Measurements from ENCODE around the gene CDH13.

Gene CDH13

DNA sequence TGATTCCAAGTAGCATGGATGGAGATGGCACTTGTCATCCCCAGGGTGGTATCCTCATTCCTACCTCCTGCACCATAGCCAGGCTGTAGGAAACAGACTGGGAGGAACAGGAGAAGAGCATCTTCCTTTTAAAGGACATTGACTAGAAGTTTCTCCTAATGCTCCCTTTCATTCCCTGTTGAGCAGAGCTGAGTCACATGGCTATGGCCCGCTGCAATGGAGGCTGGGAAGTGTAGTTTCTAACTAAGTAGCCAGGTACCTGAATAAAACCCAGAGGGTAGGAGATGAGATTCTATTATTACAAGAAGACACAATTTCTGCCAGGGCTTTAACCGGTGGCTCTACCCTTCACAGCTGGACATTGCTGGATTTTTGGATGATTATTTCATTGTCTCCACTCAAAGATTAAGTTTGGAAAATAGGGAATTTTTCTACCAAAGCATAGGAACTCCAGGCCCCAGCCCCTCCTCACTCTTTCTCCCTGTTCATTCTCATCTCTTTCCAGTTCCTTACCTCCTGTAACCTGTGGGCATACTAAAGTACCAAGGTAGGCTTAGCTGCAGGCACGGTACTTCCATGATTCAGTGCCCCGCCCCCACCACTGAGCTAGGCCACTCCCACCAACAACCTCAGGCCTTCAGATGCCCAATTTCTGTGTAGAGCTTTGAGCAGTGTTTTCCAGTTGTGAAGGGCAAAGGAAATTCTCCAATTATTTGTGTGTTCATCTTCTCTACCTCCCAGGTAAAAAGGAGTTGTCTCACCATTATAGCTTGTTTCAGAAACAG lies 378.3 kb downstream of the CDH13 start:
- H3K9ac ChIP-seq (ENCODE audit: insufficient read length), result no peak overlapping the region
- no peaks in the 10 kb centered on the region for H3K9me3 ChIP-seq (ENCODE audit: low read depth, low read length)
- no peak overlapping the region for H3K27ac ChIP-seq
- no peak overlapping the region for H3K4me3 ChIP-seq
- H3K36me3 ChIP-seq (ENCODE audit: insufficient read depth, low read length), result no peaks in the 10 kb centered on the region
- TF ChIP-seq FOXP2 (optimal IDR thresholded peaks at IDR 0.05; ENCODE audit: control extremely low read depth, extremely low read length, insufficient read depth) (no peak), EZH2 (IDR thresholded peaks at IDR 0.05) (no peak), POLR2AphosphoS5 (IDR thresholded peaks at IDR 0.05; ENCODE audit: borderline replicate concordance, low read depth, low read length) (no peak)
- DNase-seq (ENCODE audit: low read depth, low spot score), result no peak

DNA sequence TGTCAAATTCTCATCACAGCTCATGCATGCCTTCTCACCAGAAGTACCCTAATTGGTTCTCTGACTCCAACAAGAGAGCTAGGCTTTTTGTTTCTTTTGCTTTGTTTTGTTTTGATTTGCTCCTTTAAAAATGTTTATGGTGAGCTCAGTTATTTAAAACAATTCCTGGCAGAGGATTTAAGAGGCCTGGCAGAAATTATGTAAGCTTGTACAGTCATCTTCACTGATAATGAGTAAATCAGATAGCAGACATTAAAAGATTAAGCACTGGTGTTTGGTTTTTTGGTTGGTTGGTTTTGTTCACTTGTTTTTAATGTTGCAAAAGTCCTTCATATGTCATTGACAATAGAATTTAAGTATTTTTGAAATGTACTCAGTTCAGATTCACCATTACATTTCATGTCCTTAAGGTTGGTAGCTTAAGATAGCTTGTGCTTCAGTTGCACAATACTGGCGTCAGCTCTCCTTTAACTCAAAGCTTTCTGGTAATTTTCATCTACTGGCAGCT lies 378.9 kb downstream of the CDH13 start:
- no peak for DNase-seq (ENCODE audit: low read depth, low spot score)
- H3K4me3 ChIP-seq, result no peak overlapping the region
- TF ChIP-seq FOXP2 (optimal IDR thresholded peaks at IDR 0.05; ENCODE audit: control extremely low read depth, extremely low read length, insufficient read depth), result no peak
- no peak for TF ChIP-seq POLR2AphosphoS5 (IDR thresholded peaks at IDR 0.05; ENCODE audit: borderline replicate concordance, low read depth, low read length)
- TF ChIP-seq EZH2 (IDR thresholded peaks at IDR 0.05), result no peak
- no peak overlapping the region for H3K9ac ChIP-seq (ENCODE audit: insufficient read length)
- H3K36me3 ChIP-seq (ENCODE audit: insufficient read depth, low read length), result no peaks in the 10 kb centered on the region
- H3K27ac ChIP-seq, result no peak overlapping the region
- H3K9me3 ChIP-seq (ENCODE audit: low read depth, low read length), result no peaks in the 10 kb centered on the region

DNA sequence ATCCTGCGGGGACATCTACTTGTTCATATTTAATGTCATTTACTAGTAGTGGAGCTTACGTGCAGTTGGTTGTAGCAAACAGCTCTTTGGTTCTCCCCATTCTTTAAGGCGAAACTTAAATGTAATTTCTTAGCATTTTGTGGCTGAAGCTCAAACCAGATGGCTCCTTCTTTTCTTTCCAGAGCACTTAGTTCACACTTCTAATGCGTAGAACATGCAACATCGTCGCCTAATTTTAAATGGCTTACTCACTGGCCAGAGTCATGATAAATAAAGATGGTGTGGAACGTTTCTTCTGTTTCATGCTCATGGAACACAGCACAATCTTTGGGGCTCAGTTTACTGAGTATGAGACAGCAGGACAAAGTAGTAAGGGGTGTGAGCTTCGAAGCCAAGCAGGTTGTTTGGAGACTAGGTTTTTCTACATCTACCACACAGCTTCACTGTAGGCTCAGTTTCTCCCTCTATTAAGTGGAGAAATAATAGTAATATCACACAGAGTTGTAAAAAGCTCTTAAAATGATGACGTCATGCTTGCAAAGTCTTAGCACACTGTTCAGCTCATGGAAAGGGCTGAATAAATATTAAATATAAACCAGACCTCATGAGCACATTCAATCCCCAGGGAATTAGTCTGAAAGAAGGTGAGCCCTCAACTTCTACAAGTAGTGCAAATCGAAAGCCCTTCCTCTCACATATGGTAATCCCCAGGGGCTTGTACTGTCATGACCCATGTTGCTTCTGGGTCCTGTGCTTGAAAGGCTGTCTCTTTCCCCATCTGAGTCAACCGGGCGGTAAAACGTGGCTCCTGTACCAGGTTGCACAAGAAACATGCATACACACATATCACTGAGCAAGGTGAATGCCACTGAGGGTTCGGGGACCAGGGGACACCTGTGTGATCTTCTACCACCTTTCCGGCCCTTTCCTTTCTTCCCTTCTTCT lies 384.3 kb downstream of the CDH13 start:
- no peak overlapping the region for H3K9ac ChIP-seq (ENCODE audit: insufficient read length)
- H3K9me3 ChIP-seq (ENCODE audit: low read depth, low read length), result no peaks in the 10 kb centered on the region
- no peaks in the 10 kb centered on the region for H3K36me3 ChIP-seq (ENCODE audit: insufficient read depth, low read length)
- no peak overlapping the region for H3K4me3 ChIP-seq
- TF ChIP-seq POLR2AphosphoS5 (IDR thresholded peaks at IDR 0.05; ENCODE audit: borderline replicate concordance, low read depth, low read length) (no peak), FOXP2 (optimal IDR thresholded peaks at IDR 0.05; ENCODE audit: control extremely low read depth, extremely low read length, insufficient read depth) (no peak), EZH2 (IDR thresholded peaks at IDR 0.05) (no peak)
- DNase-seq (ENCODE audit: low read depth, low spot score), result no peak
- H3K27ac ChIP-seq, result no peak overlapping the region

DNA sequence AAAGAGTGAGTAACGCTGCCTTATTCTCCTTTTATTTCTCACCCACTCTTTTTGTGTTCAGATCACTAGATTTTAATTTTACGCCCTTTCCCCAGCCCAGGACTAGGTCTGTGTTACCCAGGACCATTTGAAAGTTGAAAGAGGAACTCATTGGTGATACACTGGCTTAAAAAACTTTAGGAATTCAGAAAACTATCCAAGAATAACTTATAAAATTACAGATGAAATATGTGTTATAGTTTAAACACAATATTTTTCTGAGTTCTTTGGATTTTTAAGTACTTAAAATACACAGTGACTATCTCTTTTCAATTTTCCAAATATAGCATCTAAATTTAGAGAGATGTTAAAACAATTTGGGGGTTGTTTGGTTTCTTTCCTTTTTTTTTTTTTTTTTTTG lies 385.2 kb downstream of the CDH13 start:
- DNase-seq (ENCODE audit: low read depth, low spot score), result no peak
- TF ChIP-seq EZH2 (IDR thresholded peaks at IDR 0.05) (no peak), POLR2AphosphoS5 (IDR thresholded peaks at IDR 0.05; ENCODE audit: borderline replicate concordance, low read depth, low read length) (no peak)
- H3K9ac ChIP-seq (ENCODE audit: insufficient read length), result no peak overlapping the region
- no peak overlapping the region for H3K27ac ChIP-seq
- H3K36me3 ChIP-seq (ENCODE audit: insufficient read depth, low read length), result no peaks in the 10 kb centered on the region
- H3K9me3 ChIP-seq (ENCODE audit: low read depth, low read length), result no peaks in the 10 kb centered on the region
- no peak overlapping the region for H3K4me3 ChIP-seq

DNA sequence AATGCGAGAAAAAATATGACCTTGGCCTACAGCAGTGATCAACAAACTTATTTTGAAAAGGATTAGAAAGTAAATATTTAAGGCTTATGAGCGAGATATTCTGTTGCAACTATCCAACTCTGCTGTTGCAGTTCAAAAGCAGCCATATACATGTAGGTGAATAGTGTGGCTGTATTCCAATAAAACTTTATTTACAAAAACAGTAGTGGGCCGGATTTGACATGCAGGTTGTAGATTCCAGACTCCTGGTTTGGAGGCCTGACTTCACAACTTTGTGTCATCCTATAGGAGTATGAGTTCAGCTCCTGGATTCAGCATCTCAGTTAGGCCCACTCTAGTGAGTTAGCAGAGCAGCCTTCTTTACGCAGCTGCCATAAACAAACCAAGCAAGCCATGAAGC lies 386.3 kb downstream of the CDH13 start:
- Histone ChIP-seq H3K27ac (no peak overlapping the region), H3K4me3 (no peak overlapping the region), H3K9me3 (ENCODE audit: low read depth, low read length) (no peaks in the 10 kb centered on the region), H3K36me3 (ENCODE audit: insufficient read depth, low read length) (no peaks in the 10 kb centered on the region), H3K9ac (ENCODE audit: insufficient read length) (no peak overlapping the region)
- DNase-seq (ENCODE audit: low read depth, low spot score), result no peak
- TF ChIP-seq POLR2AphosphoS5 (IDR thresholded peaks at IDR 0.05; ENCODE audit: borderline replicate concordance, low read depth, low read length) (no peak), FOXP2 (optimal IDR thresholded peaks at IDR 0.05; ENCODE audit: control extremely low read depth, extremely low read length, insufficient read depth) (no peak), EZH2 (IDR thresholded peaks at IDR 0.05) (no peak)

DNA sequence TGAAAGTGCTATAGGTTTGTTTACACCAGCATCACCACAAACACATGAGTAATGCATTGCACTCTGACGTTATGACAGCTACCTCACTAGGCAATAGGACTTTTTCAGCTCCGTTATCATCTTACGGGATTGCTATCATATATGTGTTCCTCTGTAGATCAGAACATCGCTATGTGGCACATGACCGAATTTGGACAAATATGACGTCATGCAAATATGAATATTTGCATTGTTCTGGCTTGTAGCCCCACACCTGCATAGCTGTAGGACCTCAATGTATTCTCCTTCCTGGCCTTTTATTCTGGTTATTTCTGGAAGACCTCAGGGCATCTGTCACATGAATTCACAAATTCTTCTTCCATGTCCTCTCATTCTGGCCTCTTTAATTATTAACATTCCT lies 393.2 kb downstream of the CDH13 start:
- no peaks in the 10 kb centered on the region for H3K36me3 ChIP-seq (ENCODE audit: insufficient read depth, low read length)

DNA sequence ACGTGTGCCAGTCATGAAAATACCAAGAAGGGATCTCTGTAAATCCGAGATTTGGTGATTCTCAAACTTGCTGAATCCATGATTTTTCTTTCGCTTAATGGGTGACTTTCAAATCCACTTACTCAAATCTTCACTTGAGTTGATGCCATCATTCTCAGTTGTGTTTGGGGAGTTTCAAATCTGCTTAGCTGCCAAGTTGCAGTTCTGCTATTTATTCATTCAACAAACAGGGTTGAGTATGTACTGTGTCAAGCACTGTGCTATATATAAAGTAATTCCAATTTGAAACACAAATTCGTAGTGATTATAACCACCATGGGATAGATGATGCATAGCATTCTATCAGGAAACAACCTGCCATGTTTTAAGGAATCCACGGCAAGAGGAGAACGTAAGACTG lies 394.3 kb downstream of the CDH13 start:
- TF ChIP-seq POLR2AphosphoS5 (IDR thresholded peaks at IDR 0.05; ENCODE audit: borderline replicate concordance, low read depth, low read length) (no peak), EZH2 (IDR thresholded peaks at IDR 0.05) (no peak), FOXP2 (optimal IDR thresholded peaks at IDR 0.05; ENCODE audit: control extremely low read depth, extremely low read length, insufficient read depth) (no peak)
- H3K36me3 ChIP-seq (ENCODE audit: insufficient read depth, low read length), result no peaks in the 10 kb centered on the region
- no peak overlapping the region for H3K4me3 ChIP-seq
- no peak overlapping the region for H3K9ac ChIP-seq (ENCODE audit: insufficient read length)
- no peak overlapping the region for H3K27ac ChIP-seq
- DNase-seq (ENCODE audit: low read depth, low spot score), result no peak
- no peaks in the 10 kb centered on the region for H3K9me3 ChIP-seq (ENCODE audit: low read depth, low read length)

More for the DNA sequence above, 393.2 kb downstream of the CDH13 start:
- Histone ChIP-seq H3K27ac (no peak overlapping the region), H3K9ac (ENCODE audit: insufficient read length) (no peak overlapping the region), H3K4me3 (no peak overlapping the region), H3K9me3 (ENCODE audit: low read depth, low read length) (no peaks in the 10 kb centered on the region)
- no peak for DNase-seq (ENCODE audit: low read depth, low spot score)
- TF ChIP-seq FOXP2 (optimal IDR thresholded peaks at IDR 0.05; ENCODE audit: control extremely low read depth, extremely low read length, insufficient read depth) (no peak), POLR2AphosphoS5 (IDR thresholded peaks at IDR 0.05; ENCODE audit: borderline replicate concordance, low read depth, low read length) (no peak), EZH2 (IDR thresholded peaks at IDR 0.05) (no peak)

DNA sequence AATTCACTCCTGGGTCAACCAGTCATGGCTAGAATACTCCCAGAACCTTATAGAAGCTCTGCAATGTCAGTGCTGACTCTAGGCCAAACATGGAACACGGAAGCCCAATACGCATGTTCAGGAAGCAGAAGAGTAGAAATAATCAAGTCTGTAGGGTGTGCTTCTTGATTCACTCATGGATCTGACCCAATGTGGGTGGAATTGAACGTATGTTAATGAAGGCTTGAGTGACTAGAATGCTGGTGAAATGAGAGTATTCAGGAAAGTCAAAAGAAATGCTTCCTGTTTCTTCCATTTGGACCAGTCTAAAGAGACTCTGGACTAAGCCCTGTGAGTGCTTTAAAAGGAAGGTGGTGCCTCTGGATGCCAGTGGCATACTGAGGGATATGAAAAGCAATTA lies 395.0 kb downstream of the CDH13 start:
- no peak overlapping the region for H3K27ac ChIP-seq

More for the DNA sequence above, 395.0 kb downstream of the CDH13 start:
- Histone ChIP-seq H3K9ac (ENCODE audit: insufficient read length) (no peak overlapping the region), H3K4me3 (no peak overlapping the region), H3K9me3 (ENCODE audit: low read depth, low read length) (no peaks in the 10 kb centered on the region), H3K36me3 (ENCODE audit: insufficient read depth, low read length) (no peaks in the 10 kb centered on the region)
- TF ChIP-seq POLR2AphosphoS5 (IDR thresholded peaks at IDR 0.05; ENCODE audit: borderline replicate concordance, low read depth, low read length), result no peak
- no peak for TF ChIP-seq EZH2 (IDR thresholded peaks at IDR 0.05)
- TF ChIP-seq FOXP2 (optimal IDR thresholded peaks at IDR 0.05; ENCODE audit: control extremely low read depth, extremely low read length, insufficient read depth), result no peak
- no peak for DNase-seq (ENCODE audit: low read depth, low spot score)

All from SK-N-MC (cell line).